Diencephalon (tissue), 1 donor: ENCODE results near the gene DYNLT5. TPM values are rescaled to one million over a fixed set of nuclear protein-coding genes. Genes with fewer than 3 reads are reported as not detected.

ENCODE experiments used
- total RNA-seq: library from RNA; depleted of rRNA; stranded (reverse); fragments of >200 nt; gene quantifications from one replicate; pipeline ENCODE4 v1.2.3, GENCODE V29; 2014

DYNLT5 gene
- 26.1 TPM for total RNA-seq

GRCh38 chr1:66752000-66752592 lies at the start of gene DYNLT5:
TSS of gene DYNLT5 (plus strand) at chr1:66752459. CDS start at chr1:66754659, 2,200 bp downstream.

Other genes starting within 250 kb of the DYNLT5 start
- gene SGIP1, start 218.3 kb upstream of the DYNLT5 start, total RNA-seq: 79.6 TPM
- gene INSL5, start 48.8 kb downstream of the DYNLT5 start, total RNA-seq: not detected
- gene DNAI4, start 172.4 kb downstream of the DYNLT5 start, total RNA-seq: 81.0 TPM
- gene MIER1, start 172.5 kb downstream of the DYNLT5 start, total RNA-seq: 34.1 TPM